Spleen (tissue), 11 donors: ENCODE data around the gene MYCBPAP. TPM values are rescaled to one million over a fixed set of nuclear protein-coding genes. Genes with fewer than 3 reads are reported as not detected.

Experiments used
- DNase-seq: peaks from one replicate; pipeline ENCODE4 v3.0.0-alpha.2; 2020
- H3K27ac ChIP-seq, 8 donors: fragments of 200-600 bp; sonication (generic) in 7 of 8; 1 replicate in 4 of 8; 2 replicates in 4 of 8; pipeline versions ENCODE4 v1.5.0 to v1.8.0; 2016 to 2021; ENCODE audit warnings: inconsistent platforms in 4 of 8, mild to moderate bottlenecking in 4 of 8, moderate library complexity in 1 of 8
- H3K27me3 ChIP-seq, 7 donors: fragments of 200-600 bp; sonication (generic) in 6 of 7; replicated peaks in 1 of 7; 1 replicate in 4 of 7; 2 replicates in 3 of 7; pipeline versions ENCODE4 v1.5.0 to v1.8.0; 2016 to 2021; ENCODE audit warnings: inconsistent platforms in 3 of 7, mild to moderate bottlenecking in 1 of 7
- H3K36me3 ChIP-seq, 6 donors: fragments of 200-600 bp; sonication (generic) in 5 of 6; 1 replicate in 4 of 6; 2 replicates in 2 of 6; pipeline versions ENCODE4 v1.5.0 to v1.8.0; 2016 to 2021; ENCODE audit warnings: inconsistent platforms in 2 of 6
- H3K4me1 ChIP-seq, 6 donors: fragments of 200-600 bp; sonication (generic) in 5 of 6; 1 replicate in 3 of 6; 2 replicates in 3 of 6; pipeline versions ENCODE4 v1.5.0 to v1.8.0; 2016 to 2021; ENCODE audit warnings: inconsistent platforms in 3 of 6
- H3K4me3 ChIP-seq, 8 donors: fragments of 200-600 bp; sonication (generic) in 7 of 8; 1 replicate in 4 of 8; 2 replicates in 4 of 8; pipeline versions ENCODE4 v1.5.0 to v1.8.0; 2016 to 2021; ENCODE audit warnings: inconsistent platforms in 4 of 8, mild to moderate bottlenecking in 4 of 8, moderate library complexity in 2 of 8
- H3K9me3 ChIP-seq, 8 donors: fragments of 200-600 bp; sonication (generic) in 7 of 8; 1 replicate in 4 of 8; 2 replicates in 4 of 8; pipeline versions ENCODE4 v1.5.0 to v1.8.0; 2016 to 2021; ENCODE audit warnings: inconsistent platforms in 4 of 8
- CTCF ChIP-seq, 11 experiments: fragments of 200-600 bp in 7 of 11; fragments of 450-650 bp in 4 of 11; sonication (generic) in 4 of 11; IDR thresholded peaks in 8 of 11; conservative IDR thresholded peaks in 3 of 11; 1 replicate in 7 of 11; 2 replicates in 4 of 11; pipeline versions ENCODE4 v1.4.0 to v1.8.0; 2016 to 2021; ENCODE audit warnings: antibody characterized with exemption in 11 of 11, inconsistent platforms in 4 of 11, mild to moderate bottlenecking in 1 of 11
- POLR2A ChIP-seq, 3 donors: fragments of 450-650 bp; IDR thresholded peaks; one replicate each; pipeline ENCODE4 v1.5.1; 2017; ENCODE audit warnings: antibody characterized with exemption in 3 of 3, mild to moderate bottlenecking in 1 of 3
- POLR2AphosphoS5 ChIP-seq, 3 donors: sonication (generic); formaldehyde crosslinking; IDR thresholded peaks; one replicate each; pipeline ENCODE4 v1.5.1; 2017; ENCODE audit warnings: antibody characterized with exemption in 3 of 3
- WGBS, 5 donors: extraction: QIAGEN DNeasy Blood & Tissue Kit in 3 of 5; methylation state at CpG; one replicate each; pipeline versions ENCODE4 v1.1.5 to v1.1.7; 2013 to 2018; 5-methylcytosine and 5-hydroxymethylcytosine counted together
- intact Hi-C: fragments of 100-400 bp; cut with DNase I; formaldehyde crosslinking; loops from one replicate; pipeline ENCODE4 v1.15.0; 2023; ENCODE audit warnings: low total_unique reads
- polyA plus RNA-seq, 3 donors: library from polyadenylated mRNA; stranded (reverse); fragments of 200-250 nt; gene quantifications; one replicate each; pipeline ENCODE4 v1.2.1, GENCODE V29; 2013
- total RNA-seq, 7 donors: library from RNA; depleted of rRNA in 3 of 7; stranded (reverse); fragments of >200 nt in 3 of 7; fragmentation: NEBNext Ultra II Directional in 4 of 7; extraction: Animal tissue kit (Norgen Biotek cat#: 25700) in 4 of 7; gene quantifications; one replicate each; pipeline versions ENCODE4 v1.1.0 to v1.2.1, GENCODE V29; 2016 to 2021
- donor health status: healthy with polysubstance abuse.
- donor health status: DM: no; HTN: no; CAD: no; lungs with moderate emphysema.
- donor health status: DM: no; HTN: no; CAD: no.
- donor health status: Bipolar disorder and iron deficiency.
- donor health status: healthy.
- donor health status: DM: no; HTN: no; CAD: no.
- donor health status: DM: yes; HTN: yes; CAD: no.

Gene MYCBPAP
- total and polyA plus RNA-seq, 10 donors, result 0.15 to 2.8 (median 0.84) TPM

- Histone ChIP-seq H3K9me3 (no peaks in the 10 kb centered on the region), H3K27me3 (no peaks in the 10 kb centered on the region), H3K4me1 (no peaks in the 10 kb centered on the region), H3K27ac (no peak overlapping the region), H3K36me3 (peaks cover 0 to 36% (median 0%) of the 10 kb centered on the region in 6 donors), H3K4me3 (no peak overlapping the region)
- 83 to 95% (median 93%) methylated on average over 8 to 9 of the region's 9 CpGs for WGBS, 5 donors
- DNase-seq, result peak; percentile 55
- intact Hi-C loops, result no loop called here
- no peak for TF ChIP-seq POLR2A (IDR thresholded peaks at IDR 0.05)
- no peak for TF ChIP-seq CTCF (IDR thresholded peaks at IDR 0.05 in 8 of 11, conservative IDR thresholded peaks at IDR 0.05 in 3 of 11)
- no peak for TF ChIP-seq POLR2AphosphoS5 (IDR thresholded peaks at IDR 0.05)
These were observed 47.3 kb upstream of the MYCBPAP start for GRCh38 chr17:50460831-50461526.

- H3K27ac ChIP-seq, result no peak overlapping the region
- no peak for TF ChIP-seq CTCF (IDR thresholded peaks at IDR 0.05 in 8 of 11, conservative IDR thresholded peaks at IDR 0.05 in 3 of 11)
- TF ChIP-seq POLR2A (IDR thresholded peaks at IDR 0.05), result no peak
- no peak for TF ChIP-seq POLR2AphosphoS5 (IDR thresholded peaks at IDR 0.05)
- no peak overlapping the region for H3K4me3 ChIP-seq
- no peaks in the 10 kb centered on the region for H3K4me1 ChIP-seq
- intact Hi-C loops, result no loop called here
- DNase-seq, result peak; percentile 59
- H3K9me3 ChIP-seq, result no peaks in the 10 kb centered on the region
- peaks cover 0 to 33% (median 0%) of the 10 kb centered on the region in 6 donors for H3K36me3 ChIP-seq
- no peaks in the 10 kb centered on the region for H3K27me3 ChIP-seq
- WGBS, 5 donors, result 89 to 95% (median 92%) methylated on average over 14 of the region's 14 CpGs
These were observed 46.6 kb upstream of the MYCBPAP start for GRCh38 chr17:50461550-50462132.

- intact Hi-C loops, result no loop called here
- H3K27ac ChIP-seq, result no peak overlapping the region
These were observed 45.8 kb upstream of the MYCBPAP start for GRCh38 chr17:50462446-50462845.

More at GRCh38 chr17:50462446-50462845, 45.8 kb upstream of the MYCBPAP start:
- TF ChIP-seq POLR2A (IDR thresholded peaks at IDR 0.05), result no peak
- no peak for TF ChIP-seq CTCF (IDR thresholded peaks at IDR 0.05 in 8 of 11, conservative IDR thresholded peaks at IDR 0.05 in 3 of 11)
- TF ChIP-seq POLR2AphosphoS5 (IDR thresholded peaks at IDR 0.05), result no peak
- peaks cover 0 to 4% (median 0%) of the 10 kb centered on the region in 7 donors for H3K27me3 ChIP-seq
- 73 to 92% (median 82%) methylated on average over 9 of the region's 9 CpGs for WGBS, 5 donors
- no peak for DNase-seq
- H3K36me3 ChIP-seq, result peaks cover 0 to 33% (median 0%) of the 10 kb centered on the region in 6 donors
- no peaks in the 10 kb centered on the region for H3K9me3 ChIP-seq
- no peak overlapping the region for H3K4me3 ChIP-seq
- no peaks in the 10 kb centered on the region for H3K4me1 ChIP-seq
